Lung (tissue), 12 donors: ENCODE measurements around the gene RPL12. TPM values are rescaled to one million over a fixed set of nuclear protein-coding genes. Genes with fewer than 3 reads are reported as not detected.
"Not testable (repeated sequence)": the region's sequence is repeated elsewhere in the genome, so short reads cannot be mapped to it uniquely, and the experiment has no call there.

Source experiments
- ATAC-seq: fragments of 200-7000 bp; cut with Tn5 transposase; one replicate; pipeline ENCODE4 v1.9.1; 2020; ENCODE audit warnings: moderate number of reproducible peaks; ENCODE audit not compliant: insufficient read depth, low FRiP score
- DNase-seq, 3 donors: peaks; one replicate each; pipeline ENCODE4 v3.0.0-alpha.2; 2013 to 2017
- H3K27ac ChIP-seq, 2 donors: one replicate each; pipeline ENCODE4 v1.5.1; 2013; ENCODE audit warnings: mild to moderate bottlenecking in 2 of 2, moderate library complexity in 2 of 2, control low read depth in 1 of 2, inconsistent platforms in 1 of 2, low read depth in 1 of 2, low read length in 1 of 2
- H3K27me3 ChIP-seq, 3 donors: one replicate each; pipeline ENCODE4 v1.5.1; 2013; ENCODE audit warnings: low read length in 2 of 3; ENCODE audit not compliant: control insufficient read depth in 3 of 3, insufficient read depth in 3 of 3
- H3K36me3 ChIP-seq, 4 donors: one replicate each; pipeline ENCODE4 v1.5.1; 2013; ENCODE audit warnings: low read length in 4 of 4, mild to moderate bottlenecking in 1 of 4, moderate library complexity in 1 of 4; ENCODE audit not compliant: control insufficient read depth in 4 of 4, insufficient read depth in 4 of 4
- H3K4me1 ChIP-seq, 5 donors: one replicate each; pipeline ENCODE4 v1.5.1; 2013; ENCODE audit warnings: low read length in 5 of 5, mild to moderate bottlenecking in 2 of 5, moderate library complexity in 1 of 5; ENCODE audit not compliant: control insufficient read depth in 5 of 5, insufficient read depth in 5 of 5
- H3K4me3 ChIP-seq: one replicate; pipeline ENCODE4 v1.5.1; 2013; ENCODE audit warnings: mild to moderate bottlenecking, control low read depth, moderate library complexity
- H3K9ac ChIP-seq, 2 donors: one replicate each; pipeline ENCODE4 v1.5.1; 2013; ENCODE audit warnings: low read length in 2 of 2, control low read depth in 1 of 2; ENCODE audit not compliant: insufficient read depth in 1 of 2
- H3K9me3 ChIP-seq, 4 donors: one replicate each; pipeline ENCODE4 v1.5.1; 2013; ENCODE audit warnings: low read length in 3 of 4, mild to moderate bottlenecking in 1 of 4, moderate library complexity in 1 of 4; ENCODE audit not compliant: control insufficient read depth in 4 of 4, insufficient read depth in 3 of 4
- WGBS, 2 donors: extraction: QIAGEN DNeasy Blood & Tissue Kit; methylation state at CpG; one replicate each; pipeline ENCODE4 v1.1.7; 2013; 5-methylcytosine and 5-hydroxymethylcytosine counted together
- polyA plus RNA-seq, 2 donors: library from polyadenylated mRNA; stranded (reverse); fragments of 200-250 nt; gene quantifications; one replicate each; pipeline ENCODE4 v1.2.1, GENCODE V29; 2013
- total RNA-seq, 2 donors: library from RNA; depleted of rRNA in 1 of 2; stranded (reverse); fragments of >200 nt in 1 of 2; gene quantifications; one replicate each; pipeline ENCODE4 v1.2.1, GENCODE V29; 2014 to 2021
- TF ChIP-seq, protein P1 (sequence below): IDR thresholded peaks from 2 replicates; pipeline ENCODE4 v1.5.1; 2012; ENCODE audit warnings: mild to moderate bottlenecking; ENCODE audit errors: control extremely low read depth, extremely low read depth
- donor health status: control.
- donor health status: control.
- donor health status: Bipolar disorder and iron deficiency.
- donor health status: healthy.
- donor health status: DM: yes; HTN: yes; CAD: no.

Gene RPL12
- total and polyA plus RNA-seq, 4 donors: 768 to 5,137 (median 1,584) TPM

DNA sequence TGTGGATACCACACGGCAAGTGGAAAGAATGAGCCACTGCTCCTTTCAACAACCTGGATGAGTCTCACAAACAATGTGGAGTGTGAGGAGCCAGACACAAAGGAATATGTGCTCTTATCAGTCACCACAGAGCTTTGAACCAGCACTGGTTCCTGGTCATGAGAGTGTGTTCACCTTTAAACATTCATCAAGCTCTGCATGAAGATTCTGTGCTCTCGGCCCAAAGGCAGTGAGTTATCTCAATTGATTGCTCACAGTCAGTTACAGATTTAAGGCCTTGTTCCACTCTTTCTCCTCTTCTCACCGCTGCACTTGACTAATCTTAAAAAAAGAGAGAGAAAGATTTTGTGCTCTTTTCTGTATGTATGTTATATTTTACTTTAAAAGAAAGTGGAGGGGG lies 19.5 kb upstream of the RPL12 start:
- Histone ChIP-seq H3K4me3 (no peak overlapping the region), H3K27ac (no peak overlapping the region), H3K9me3 (peaks cover 0 to 2% (median 0%) of the 10 kb centered on the region in 4 donors), H3K27me3 (no peaks in the 10 kb centered on the region), H3K36me3 (peaks cover 0 to 25% (median 6%) of the 10 kb centered on the region in 4 donors), H3K4me1 (no peaks in the 10 kb centered on the region), H3K9ac (no peak overlapping the region)
- WGBS, 2 donors: 95 to 98% methylated on average over 3 of the region's 3 CpGs
- no peak for DNase-seq
- TF ChIP-seq, protein P1, sequence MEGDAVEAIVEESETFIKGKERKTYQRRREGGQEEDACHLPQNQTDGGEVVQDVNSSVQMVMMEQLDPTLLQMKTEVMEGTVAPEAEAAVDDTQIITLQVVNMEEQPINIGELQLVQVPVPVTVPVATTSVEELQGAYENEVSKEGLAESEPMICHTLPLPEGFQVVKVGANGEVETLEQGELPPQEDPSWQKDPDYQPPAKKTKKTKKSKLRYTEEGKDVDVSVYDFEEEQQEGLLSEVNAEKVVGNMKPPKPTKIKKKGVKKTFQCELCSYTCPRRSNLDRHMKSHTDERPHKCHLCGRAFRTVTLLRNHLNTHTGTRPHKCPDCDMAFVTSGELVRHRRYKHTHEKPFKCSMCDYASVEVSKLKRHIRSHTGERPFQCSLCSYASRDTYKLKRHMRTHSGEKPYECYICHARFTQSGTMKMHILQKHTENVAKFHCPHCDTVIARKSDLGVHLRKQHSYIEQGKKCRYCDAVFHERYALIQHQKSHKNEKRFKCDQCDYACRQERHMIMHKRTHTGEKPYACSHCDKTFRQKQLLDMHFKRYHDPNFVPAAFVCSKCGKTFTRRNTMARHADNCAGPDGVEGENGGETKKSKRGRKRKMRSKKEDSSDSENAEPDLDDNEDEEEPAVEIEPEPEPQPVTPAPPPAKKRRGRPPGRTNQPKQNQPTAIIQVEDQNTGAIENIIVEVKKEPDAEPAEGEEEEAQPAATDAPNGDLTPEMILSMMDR: no peak
- no peak for ATAC-seq

DNA sequence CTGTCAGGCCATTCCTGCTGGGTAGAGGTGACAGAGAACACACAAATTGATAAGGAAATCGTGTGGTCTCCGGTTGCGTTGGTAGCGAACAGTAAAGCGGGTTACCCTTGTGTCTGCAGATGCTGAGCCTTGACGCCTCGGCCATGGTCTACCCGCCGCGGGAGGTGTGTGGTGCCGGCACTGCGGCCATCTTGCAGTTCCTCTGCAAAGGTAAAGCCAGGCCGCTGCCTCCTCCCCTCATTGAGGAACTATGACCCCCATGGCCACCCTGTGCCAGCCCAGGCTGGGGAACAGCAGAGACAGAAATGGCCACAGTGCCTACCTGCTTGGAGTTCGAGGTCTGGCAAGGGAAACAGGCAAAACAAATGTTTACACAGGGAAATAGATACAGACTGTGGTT lies 16.4 kb upstream of the RPL12 start:
- no peak overlapping the region for H3K27ac ChIP-seq
- no peaks in the 10 kb centered on the region for H3K27me3 ChIP-seq
- H3K9me3 ChIP-seq: peaks cover 0 to under 1% (median 0%) of the 10 kb centered on the region in 4 donors
- no peak overlapping the region for H3K4me3 ChIP-seq
- H3K4me1 ChIP-seq: no peaks in the 10 kb centered on the region
- no peak for DNase-seq
- peaks cover 0 to 29% (median 6%) of the 10 kb centered on the region in 4 donors for H3K36me3 ChIP-seq
- TF ChIP-seq, protein P1: no peak
- WGBS, 2 donors: 93 to 99% methylated on average over 14 of the region's 14 CpGs
- no peak for ATAC-seq
- H3K9ac ChIP-seq: no peak overlapping the region

DNA sequence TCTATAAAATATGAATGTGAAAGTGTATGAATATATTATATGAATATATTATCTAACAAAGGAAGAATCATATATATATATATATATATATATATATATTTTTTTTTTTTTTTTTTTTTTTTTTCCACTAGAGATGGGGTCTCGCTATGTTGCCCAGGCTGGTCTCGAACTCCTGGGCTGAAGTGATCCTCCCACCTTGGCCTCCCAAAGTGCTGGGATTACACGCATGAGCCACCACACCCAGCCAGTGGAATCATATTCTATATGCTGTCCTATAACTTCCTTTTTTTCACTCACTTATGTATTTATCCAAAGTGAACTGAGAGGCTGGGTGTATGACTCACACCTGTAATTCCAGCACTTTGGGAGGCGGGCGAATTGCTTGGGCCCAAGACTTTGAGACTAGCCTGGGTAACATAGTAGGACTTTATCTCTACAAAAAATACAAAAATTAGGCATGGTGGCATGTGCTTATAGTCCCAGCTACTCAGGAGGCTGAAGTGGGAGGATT lies 15.3 kb upstream of the RPL12 start:
- H3K36me3 ChIP-seq: peaks cover 3 to 38% (median 12%) of the 10 kb centered on the region in 4 donors
- H3K27ac ChIP-seq, ATAC-seq, H3K9me3 ChIP-seq, DNase-seq, H3K9ac ChIP-seq, H3K4me1 ChIP-seq, H3K4me3 ChIP-seq, H3K27me3 ChIP-seq: not testable (repeated sequence)
- WGBS, 2 donors: 93 to 94% methylated on average over 5 of the region's 5 CpGs

DNA sequence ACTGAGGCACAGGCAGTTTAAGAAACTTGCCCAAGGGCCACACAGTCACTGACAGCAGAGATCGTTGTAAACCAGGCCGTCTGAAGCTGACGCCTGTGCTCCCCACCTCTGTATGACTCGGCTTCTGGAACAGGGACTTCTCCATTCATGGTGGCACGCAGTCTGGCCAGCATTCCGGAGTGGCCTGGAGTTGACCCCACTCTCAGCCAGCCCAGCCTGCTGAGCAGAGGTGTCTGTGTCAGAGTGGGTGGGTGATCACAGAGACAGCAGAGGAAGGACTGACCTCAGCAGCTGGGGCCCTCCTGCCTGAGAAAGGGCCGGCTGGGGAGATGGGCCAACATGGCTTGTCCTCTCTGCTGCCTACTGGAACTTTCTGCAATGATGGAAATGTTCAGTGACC lies 12.7 kb upstream of the RPL12 start:
- no peak for ATAC-seq
- peak; percentile 25 to 33 (median 26) for DNase-seq
- Histone ChIP-seq H3K4me1 (no peaks in the 10 kb centered on the region), H3K36me3 (peaks cover 5 to 56% (median 16%) of the 10 kb centered on the region in 4 donors), H3K4me3 (no peak overlapping the region), H3K27me3 (no peaks in the 10 kb centered on the region), H3K9me3 (no peaks in the 10 kb centered on the region), H3K27ac (peak overlapping the region in 1 of 2 donors; percentile 66), H3K9ac (no peak overlapping the region)
- TF ChIP-seq, protein P1: no peak
- WGBS, 2 donors: 83 to 90% methylated on average over 7 of the region's 7 CpGs
